Upper lobe of left lung (tissue), 4 donors: ENCODE results near the gene USP6NL.

Experiments used
- CTCF ChIP-seq, 6 experiments: fragments of 450-650 bp in 4 of 6; fragments of 200-600 bp in 2 of 6; sonication (generic) in 2 of 6; IDR thresholded peaks; one replicate each; pipeline ENCODE4 v1.5.1; 2016 to 2019; ENCODE audit warnings: antibody characterized with exemption in 6 of 6
- POLR2A ChIP-seq, 4 donors: fragments of 450-650 bp; IDR thresholded peaks; one replicate each; pipeline ENCODE4 v1.5.1; 2016 to 2017; ENCODE audit warnings: antibody characterized with exemption in 4 of 4, mild to moderate bottlenecking in 2 of 4
- POLR2AphosphoS5 ChIP-seq, 2 donors: sonication (generic); formaldehyde crosslinking; IDR thresholded peaks; one replicate each; pipeline ENCODE4 v1.5.1; 2017; ENCODE audit warnings: antibody characterized with exemption in 2 of 2

DNA sequence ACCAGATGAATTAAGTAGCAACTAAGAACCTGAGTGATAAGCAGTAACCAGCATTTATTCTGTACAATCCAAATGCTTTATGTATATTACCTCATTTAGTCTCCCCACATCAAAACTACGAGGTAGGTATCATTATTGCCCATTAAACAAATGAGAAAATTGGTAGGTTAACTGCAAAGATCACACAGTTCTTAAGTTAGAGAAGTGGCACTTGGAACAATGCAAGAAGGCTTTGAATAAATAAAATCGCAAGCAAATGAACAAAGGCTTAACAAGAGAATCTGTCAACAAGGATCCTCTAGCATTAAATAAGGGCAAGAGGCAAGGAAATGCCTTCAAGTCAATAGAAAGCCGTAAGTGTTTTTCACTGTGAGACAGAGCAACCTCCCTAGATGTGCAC lies 70.2 kb downstream of the USP6NL start:
- no peak for TF ChIP-seq CTCF (IDR thresholded peaks at IDR 0.05)
- no peak for TF ChIP-seq POLR2AphosphoS5 (IDR thresholded peaks at IDR 0.05)
- TF ChIP-seq POLR2A (IDR thresholded peaks at IDR 0.05) = no peak
